Stimulated activated naive CD8-positive, alpha-beta T cell treated with anti-CD3 and anti-CD28 coated beads, Interleukin-15, Interleukin-2, amounts not matched to agents 100 U/mL and 50 U/mL, for 24 hours (primary cell): Measurements from ENCODE around the gene CDX2.
"Not testable (repeated sequence)": the region's sequence is repeated elsewhere in the genome, so short reads cannot be mapped to it uniquely, and the experiment has no call there.

Source experiments
- ATAC-seq: fragments of 150-1000 bp; cut with Tn5 transposase; one replicate; pipeline ENCODE4 v1.10.0; 2021
- DNase-seq: peaks from one replicate; pipeline ENCODE4 v3.0.0; 2021

Gene CDX2

GRCh38 chr13:27969082-27969865 is at the start of gene CDX2:
CDX2 (minus strand) TSS chr13:27969315; CDS start chr13:27969006, 309 bp downstream.
- ATAC-seq (no peak), DNase-seq (no peak)

GRCh38 chr13:28014301-28014700 is 45.2 kb upstream of the CDX2 start:
- ATAC-seq (no peak), DNase-seq (no peak)

DNA sequence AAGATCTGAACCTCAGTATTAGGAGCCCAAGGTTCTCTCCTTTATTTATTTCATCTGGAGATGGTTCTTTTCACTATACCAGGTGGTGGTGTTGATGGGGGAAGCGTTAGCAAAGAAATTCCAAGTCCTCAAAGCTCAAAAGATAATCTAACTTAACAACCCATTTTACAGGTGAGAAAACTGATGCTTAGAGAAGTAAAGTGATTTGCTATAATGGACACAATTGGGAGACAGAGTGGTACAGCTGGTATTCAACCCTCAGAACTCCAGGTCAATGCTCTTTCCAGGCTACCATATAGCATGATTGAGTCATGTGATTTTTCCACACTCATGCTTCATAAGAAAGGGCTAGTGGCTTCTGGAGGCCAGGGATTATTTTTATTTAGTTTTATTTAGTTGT is 44.4 kb upstream of the CDX2 start:
- ATAC-seq (no peak), DNase-seq (no peak)

GRCh38 chr13:28012896-28013295 is 43.8 kb upstream of the CDX2 start:
- no peak for DNase-seq
- ATAC-seq: peak; percentile 46

GRCh38 chr13:28012383-28012782 is 43.3 kb upstream of the CDX2 start:
- ATAC-seq (no peak), DNase-seq (no peak)

- ATAC-seq (no peak), DNase-seq (no peak)
These were observed 40.9 kb upstream of the CDX2 start for GRCh38 chr13:28010046-28010445.

GRCh38 chr13:28005016-28005415 is 35.9 kb upstream of the CDX2 start:
- DNase-seq, ATAC-seq: not testable (repeated sequence)

- ATAC-seq: no peak
- DNase-seq: no peak
These were observed 34.0 kb upstream of the CDX2 start for GRCh38 chr13:28002886-28003698.

- ATAC-seq (no peak), DNase-seq (no peak)
These were observed 32.8 kb upstream of the CDX2 start for GRCh38 chr13:28001837-28002473.

GRCh38 chr13:28001049-28001448 is 31.9 kb upstream of the CDX2 start:
- DNase-seq: no peak
- no peak for ATAC-seq

- DNase-seq: no peak
- ATAC-seq: no peak
These were observed 31.5 kb upstream of the CDX2 start for GRCh38 chr13:28000567-28000966.

DNA sequence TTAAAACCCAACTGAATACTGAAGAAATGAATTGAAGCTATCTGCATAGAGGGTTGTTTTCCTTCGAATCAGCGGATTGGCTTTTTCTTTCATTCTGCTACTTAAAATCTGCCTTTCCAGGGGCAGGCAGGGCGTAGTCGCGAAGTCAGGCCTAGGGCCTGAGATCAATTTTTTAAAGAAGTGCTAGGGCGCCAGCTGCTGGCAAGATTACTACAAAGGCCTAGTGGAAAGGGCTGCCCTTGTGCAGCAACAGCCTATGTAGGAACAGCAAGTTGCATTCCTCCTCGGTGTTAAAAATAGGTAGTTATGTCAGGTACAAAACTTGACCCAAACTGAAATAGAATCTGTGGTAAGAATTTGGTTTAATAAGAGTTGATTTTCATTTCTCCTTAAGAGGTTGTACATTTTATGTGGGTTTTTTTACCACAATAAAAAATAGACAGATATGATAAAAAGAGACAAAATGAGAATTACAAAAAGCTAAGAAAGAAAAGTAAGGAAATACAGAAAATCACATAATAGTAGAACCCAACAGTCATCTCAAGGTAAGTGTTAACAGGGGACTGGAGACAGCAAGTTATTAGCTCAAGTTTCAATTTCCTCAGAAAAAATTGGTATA is 28.9 kb upstream of the CDX2 start:
- ATAC-seq (no peak), DNase-seq (no peak)

- no peak for DNase-seq
- ATAC-seq: no peak
These were observed 22.8 kb upstream of the CDX2 start for GRCh38 chr13:27991881-27992280.

GRCh38 chr13:27988520-27988919 is 19.4 kb upstream of the CDX2 start, which contains the start of gene URAD:
URAD (minus strand) TSS chr13:27988693; CDS start chr13:27988637, 56 bp downstream.
- DNase-seq (no peak), ATAC-seq (no peak)

DNA sequence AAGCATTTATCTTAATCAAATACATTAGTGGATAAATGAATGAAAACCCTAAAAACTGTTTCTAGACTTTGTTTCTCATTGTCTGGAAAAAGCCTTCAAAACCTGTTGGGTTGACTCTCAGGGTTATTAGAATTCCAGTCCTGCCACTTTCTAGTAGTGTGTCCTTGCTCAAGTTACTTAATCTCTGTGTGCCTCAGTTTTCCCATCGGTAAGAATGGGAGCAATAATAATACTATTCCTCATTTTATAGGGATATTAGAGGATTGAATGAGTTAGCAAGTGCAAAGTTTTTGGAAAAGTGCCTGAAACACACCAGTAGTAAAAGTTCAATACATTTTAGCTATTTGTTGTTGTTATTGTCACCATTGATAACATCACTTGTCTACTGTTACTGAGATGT is 16.5 kb upstream of the CDX2 start:
- DNase-seq (no peak), ATAC-seq (no peak)

GRCh38 chr13:27982361-27982760 is 13.2 kb upstream of the CDX2 start:
- DNase-seq: no peak
- ATAC-seq: no peak

GRCh38 chr13:27981006-27981708 is 12.0 kb upstream of the CDX2 start:
- no peak for DNase-seq
- ATAC-seq: no peak

- ATAC-seq: no peak
- DNase-seq: no peak
These were observed 11.3 kb upstream of the CDX2 start for GRCh38 chr13:27980280-27980998.

DNA sequence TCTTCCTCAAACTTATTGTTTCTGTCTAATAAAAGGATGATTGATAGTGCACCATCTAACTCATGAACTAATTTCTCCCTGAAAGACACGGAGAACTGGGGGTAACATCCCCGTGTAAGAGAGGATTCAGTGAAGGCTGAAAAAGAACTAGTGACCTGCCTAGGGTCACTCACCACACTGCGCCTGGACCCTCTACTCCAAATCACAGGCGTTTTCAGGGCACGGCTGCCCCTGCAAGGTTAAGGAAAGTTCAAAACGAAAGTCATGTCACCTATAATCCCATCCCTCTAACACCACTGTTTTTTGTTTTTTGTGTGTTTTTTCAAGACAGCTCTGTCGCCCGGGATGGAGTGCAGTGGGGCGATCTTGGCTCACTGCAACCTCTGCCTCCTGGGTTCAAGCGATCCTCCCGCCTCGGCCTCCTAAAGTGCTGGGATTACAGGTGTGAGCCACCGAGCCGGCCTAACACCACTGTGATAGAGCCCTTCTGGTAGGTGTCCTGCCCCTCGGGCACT is 10.7 kb upstream of the CDX2 start:
- DNase-seq: no peak
- ATAC-seq: no peak

- no peak for ATAC-seq
- DNase-seq: no peak
These were observed 10.0 kb upstream of the CDX2 start for GRCh38 chr13:27979001-27979643.
